GM10266 (cell line): ENCODE measurements around the gene COL23A1.

Source experiments
- DNase-seq: peaks from one replicate; pipeline ENCODE4 v3.0.0; 2012; ENCODE audit errors: extremely low spot score
- TF ChIP-seq, protein P1 (sequence below): IDR thresholded peaks from 2 replicates; pipeline ENCODE4 v1.5.1; 2012; ENCODE audit warnings: mild to moderate bottlenecking, low read depth; ENCODE audit not compliant: control insufficient read depth, insufficient read depth; ENCODE audit errors: missing control alignments

COL23A1 gene

DNA sequence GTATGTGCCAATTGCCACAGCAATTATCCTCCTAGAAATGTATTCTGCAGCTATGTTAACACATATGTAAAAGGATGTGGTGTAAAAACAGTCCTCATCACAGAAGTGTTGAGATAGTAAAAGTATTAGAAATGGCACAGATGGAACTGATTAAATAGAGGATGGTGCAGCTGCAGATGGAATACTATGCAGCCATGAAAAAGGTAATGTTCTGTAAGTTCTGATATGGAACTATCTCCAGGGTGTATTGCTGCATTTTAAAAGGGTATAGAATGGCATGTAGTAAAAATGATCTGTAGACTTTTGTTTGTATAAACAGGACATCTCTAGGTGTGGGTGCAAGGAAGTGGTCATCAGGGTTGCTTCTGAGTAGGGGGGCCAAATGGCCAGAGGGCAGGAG lies 294.6 kb downstream of the COL23A1 start:
- TF ChIP-seq, protein P1, sequence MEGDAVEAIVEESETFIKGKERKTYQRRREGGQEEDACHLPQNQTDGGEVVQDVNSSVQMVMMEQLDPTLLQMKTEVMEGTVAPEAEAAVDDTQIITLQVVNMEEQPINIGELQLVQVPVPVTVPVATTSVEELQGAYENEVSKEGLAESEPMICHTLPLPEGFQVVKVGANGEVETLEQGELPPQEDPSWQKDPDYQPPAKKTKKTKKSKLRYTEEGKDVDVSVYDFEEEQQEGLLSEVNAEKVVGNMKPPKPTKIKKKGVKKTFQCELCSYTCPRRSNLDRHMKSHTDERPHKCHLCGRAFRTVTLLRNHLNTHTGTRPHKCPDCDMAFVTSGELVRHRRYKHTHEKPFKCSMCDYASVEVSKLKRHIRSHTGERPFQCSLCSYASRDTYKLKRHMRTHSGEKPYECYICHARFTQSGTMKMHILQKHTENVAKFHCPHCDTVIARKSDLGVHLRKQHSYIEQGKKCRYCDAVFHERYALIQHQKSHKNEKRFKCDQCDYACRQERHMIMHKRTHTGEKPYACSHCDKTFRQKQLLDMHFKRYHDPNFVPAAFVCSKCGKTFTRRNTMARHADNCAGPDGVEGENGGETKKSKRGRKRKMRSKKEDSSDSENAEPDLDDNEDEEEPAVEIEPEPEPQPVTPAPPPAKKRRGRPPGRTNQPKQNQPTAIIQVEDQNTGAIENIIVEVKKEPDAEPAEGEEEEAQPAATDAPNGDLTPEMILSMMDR = no peak
- DNase-seq = no peak

DNA sequence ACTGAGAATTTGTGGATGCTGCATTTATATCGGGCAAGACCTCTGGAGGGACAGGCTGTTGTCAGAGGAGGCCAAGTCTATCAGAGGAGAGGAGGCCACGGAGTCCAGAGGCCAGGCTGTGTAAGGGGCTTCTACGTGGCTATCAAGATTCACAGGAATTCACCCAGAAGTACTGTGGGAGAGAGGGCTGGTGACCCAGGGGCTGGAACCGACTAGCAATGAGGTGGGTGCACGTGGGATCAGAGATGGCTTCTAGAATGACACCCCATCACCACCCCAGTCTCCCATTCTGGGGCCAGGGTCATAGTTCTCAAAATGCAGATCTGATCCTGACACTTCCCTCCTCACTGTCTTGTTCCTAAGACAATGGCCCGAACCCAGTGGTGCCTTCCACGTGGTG lies 296.4 kb downstream of the COL23A1 start:
- TF ChIP-seq, protein P1 = no peak
- no peak for DNase-seq

DNA sequence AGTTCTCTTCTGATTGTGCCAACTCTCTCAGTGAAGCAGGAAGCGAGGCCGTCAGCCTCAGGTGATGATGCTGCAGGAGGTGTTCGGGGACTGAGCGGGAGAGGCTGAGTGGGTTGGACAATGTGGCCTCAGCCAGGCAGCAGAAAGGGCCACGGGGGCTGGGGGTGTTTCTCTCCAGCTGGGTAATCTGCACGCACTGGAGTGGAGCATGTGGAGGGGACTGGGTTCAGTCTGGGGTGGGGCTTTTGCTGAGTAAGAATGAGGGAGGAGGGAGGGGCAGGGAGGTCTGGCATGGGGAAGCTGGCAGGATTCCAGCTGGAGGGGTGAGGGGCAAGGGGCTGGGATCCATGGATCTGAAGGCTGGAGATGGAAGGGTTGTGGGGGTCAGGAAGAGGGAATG lies 296.8 kb downstream of the COL23A1 start:
- DNase-seq = no peak
- TF ChIP-seq, protein P1 = no peak

DNA sequence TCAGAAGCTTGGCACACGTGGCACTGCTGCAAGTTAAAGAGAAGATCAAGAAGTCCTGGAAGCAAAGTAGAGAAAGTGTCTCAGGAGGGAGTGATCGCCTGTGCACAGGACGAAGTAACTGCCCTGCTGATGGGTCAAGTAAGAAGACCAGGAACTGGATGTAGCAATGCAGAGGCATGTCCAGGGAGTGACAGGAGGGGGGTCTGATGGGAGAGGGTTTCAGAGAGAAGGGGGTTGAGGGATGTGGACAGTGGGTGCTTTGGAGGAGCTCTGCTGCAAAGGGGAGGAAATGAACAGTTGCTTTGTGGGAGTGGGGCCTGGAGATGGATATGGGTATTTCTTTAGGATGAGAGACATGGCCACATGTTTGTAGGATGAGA lies 297.4 kb downstream of the COL23A1 start:
- no peak for DNase-seq
- TF ChIP-seq, protein P1 = no peak

DNA sequence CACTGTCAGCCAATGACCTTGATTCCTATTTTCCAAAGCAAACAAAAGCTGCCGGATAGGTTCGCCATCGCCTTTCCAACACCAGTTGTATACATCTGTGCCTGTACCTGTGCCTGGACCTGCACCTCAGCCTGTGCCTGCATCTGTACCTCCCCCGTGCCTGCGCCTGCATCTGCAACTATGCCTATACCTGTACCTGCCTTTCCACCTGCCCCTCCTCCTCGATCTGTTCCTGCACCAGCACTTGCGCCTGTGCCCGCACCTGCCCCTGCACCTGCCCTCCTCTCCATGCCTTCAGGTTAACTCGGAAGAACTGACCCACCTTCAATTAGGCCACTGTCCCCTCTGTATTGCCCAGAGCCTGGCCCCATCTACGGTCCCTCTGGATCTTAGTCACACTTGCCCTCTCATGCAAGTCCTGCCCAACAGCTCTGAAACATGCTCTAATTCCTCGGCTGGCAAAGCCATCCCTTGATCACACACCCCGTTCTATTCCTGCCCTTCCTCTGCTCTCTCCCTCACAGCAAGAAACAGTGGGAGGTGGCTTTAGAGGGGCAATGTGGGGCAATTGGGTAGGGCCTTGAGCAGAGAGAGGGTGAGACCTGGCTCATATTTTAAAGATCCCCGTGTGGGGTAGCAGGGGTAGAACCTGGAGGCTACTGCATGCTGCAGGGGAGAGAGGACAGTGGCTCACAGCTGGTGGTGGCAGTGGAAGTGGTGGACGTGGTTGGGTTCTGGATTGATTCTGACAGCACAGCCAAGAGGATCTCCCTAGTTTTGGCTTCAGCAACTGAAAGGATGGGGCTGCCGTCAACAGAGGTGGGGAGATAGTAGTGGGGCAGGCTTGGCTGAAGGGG lies 298.0 kb downstream of the COL23A1 start:
- TF ChIP-seq, protein P1 = no peak

DNA sequence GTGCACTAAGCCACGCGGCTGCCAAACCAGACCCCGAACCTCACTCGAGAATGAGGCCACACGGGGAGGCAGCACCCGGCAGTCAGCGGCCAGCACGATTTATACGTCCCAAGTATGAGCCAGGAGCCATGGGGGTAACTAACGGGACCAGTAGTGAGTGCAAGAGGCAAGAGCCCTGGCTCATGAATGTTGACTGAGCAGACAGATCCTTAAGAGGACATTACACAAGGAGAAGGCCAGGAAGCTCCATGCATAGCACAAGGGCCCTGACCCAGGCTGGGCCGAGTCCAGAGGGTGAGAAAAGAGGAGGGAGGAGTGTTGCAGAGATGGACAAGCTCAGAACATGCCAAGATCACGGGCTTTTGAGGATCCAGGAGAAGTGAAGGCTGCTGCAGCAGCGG lies 299.0 kb downstream of the COL23A1 start:
- TF ChIP-seq, protein P1 = no peak
- no peak for DNase-seq

More for the DNA sequence above, 298.0 kb downstream of the COL23A1 start:
- DNase-seq = no peak

DNA sequence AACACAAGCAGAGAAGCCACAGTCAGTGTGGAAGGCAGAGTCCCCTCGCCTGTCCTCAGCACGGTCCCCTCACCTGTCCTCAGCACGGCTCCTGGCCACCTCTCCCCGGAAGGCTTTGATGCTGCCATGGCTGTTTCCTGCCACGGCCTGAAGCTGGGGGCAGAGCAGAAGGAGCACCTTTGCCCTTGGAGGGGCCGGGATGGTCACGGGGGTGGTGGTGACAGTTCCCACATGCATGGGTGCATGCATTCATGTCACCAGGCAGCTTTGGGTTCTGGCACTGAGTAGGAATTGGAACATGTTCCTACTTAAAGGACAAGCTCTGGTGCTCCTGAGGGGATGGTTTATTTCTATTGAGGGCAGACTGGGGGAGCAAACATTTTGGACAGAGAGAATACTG lies 299.8 kb downstream of the COL23A1 start:
- TF ChIP-seq, protein P1 = no peak
- no peak for DNase-seq
